OCI-LY3 (cell line): ENCODE results near the gene ATIC.

Experiments
- H2AFZ ChIP-seq: fragments of 200-600, 300-600 bp; shearing (Covaris generic); 2 replicates; pipeline ENCODE4 v1.6.0; 2014; ENCODE audit warnings: antibody characterized with exemption, low read depth, low read length
- H3K27ac ChIP-seq: fragments of 200-600, 300-600 bp; sonication (generic); 2 replicates; pipeline ENCODE4 v1.5.1; 2014; ENCODE audit warnings: mild to moderate bottlenecking, low read length, moderate library complexity, mixed read lengths
- H3K27me3 ChIP-seq: fragments of 200-600, 300-600 bp; sonication (generic); 2 replicates; pipeline ENCODE4 v1.6.1; 2014; ENCODE audit warnings: low read depth, low read length, mixed read lengths
- H3K36me3 ChIP-seq: fragments of 200-600, 300-600 bp; sonication (generic); replicated peaks from 2 replicates; pipeline ENCODE3; 2014; ENCODE audit warnings: low read depth, low read length, mixed read lengths
- H3K4me1 ChIP-seq: fragments of 300-600, 200-600 bp; sonication (generic); 2 replicates; pipeline ENCODE4 v1.6.1; 2014; ENCODE audit warnings: low read length, mixed read lengths
- H3K4me2 ChIP-seq: fragments of 200-600, 300-600 bp; sonication (generic); 2 replicates; pipeline ENCODE4 v1.6.1; 2014; ENCODE audit warnings: low read length, mixed read lengths
- H3K4me3 ChIP-seq: fragments of 300-600, 200-600 bp; sonication (generic); 2 replicates; pipeline ENCODE4 v1.5.1; 2014; ENCODE audit warnings: antibody characterized with exemption, mild to moderate bottlenecking, low read length, moderate library complexity
- H3K79me2 ChIP-seq: fragments of 300-600, 200-600 bp; shearing (Covaris generic); 2 replicates; pipeline ENCODE4 v1.6.1; 2014; ENCODE audit warnings: mild to moderate bottlenecking, low read length, mixed read lengths
- H3K9ac ChIP-seq: fragments of 300-600, 200-600 bp; shearing (Covaris generic); 2 replicates; pipeline ENCODE4 v1.6.0; 2014; ENCODE audit warnings: mild to moderate bottlenecking, low read length, moderate library complexity
- H3K9me3 ChIP-seq: fragments of 200-600, 300-600 bp; shearing (Covaris generic); 2 replicates; pipeline ENCODE4 v1.6.1; 2014; ENCODE audit warnings: low read length, mixed read lengths; ENCODE audit not compliant: insufficient read depth
- H4K20me1 ChIP-seq: fragments of 200-600, 300-600 bp; sonication (generic); 2 replicates; pipeline ENCODE4 v1.6.1; 2016; ENCODE audit warnings: low read length, mixed read lengths; ENCODE audit not compliant: insufficient read depth
- CTCF ChIP-seq: fragments of 200-600, 300-600 bp; sonication (generic); IDR thresholded peaks from 2 replicates; pipeline ENCODE4 v1.5.1; 2014; ENCODE audit warnings: antibody characterized with exemption, low read length, low read depth
- EZH2phosphoT487 ChIP-seq: fragments of 200-600 bp; shearing (Covaris generic); IDR thresholded peaks from 2 replicates; pipeline ENCODE4 v1.6.1; 2018; ENCODE audit warnings: antibody characterized with exemption, mixed run types, low read depth

ATIC gene

DNA sequence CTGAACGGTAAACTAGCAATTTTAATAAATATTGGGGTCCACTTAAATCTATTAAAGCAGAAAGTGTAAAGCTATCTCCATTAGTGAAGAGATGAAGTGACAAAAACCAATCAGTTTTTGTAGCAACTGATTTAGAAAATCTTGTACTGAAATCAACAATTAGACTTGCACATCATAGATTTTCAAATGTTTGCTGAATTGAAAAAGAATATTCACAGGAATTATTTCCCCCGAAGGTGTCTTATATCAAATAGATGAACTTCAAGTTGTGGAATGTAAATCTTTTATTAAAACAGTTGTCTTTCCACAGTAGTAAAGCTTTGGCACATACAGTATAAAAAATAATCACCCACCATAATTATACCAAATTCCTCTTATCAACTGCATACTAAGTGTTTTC, 48.7 kb downstream of the ATIC start:
- peaks cover 17% of the 10 kb centered on the region for H3K36me3 ChIP-seq
- no peaks in the 10 kb centered on the region for H3K27me3 ChIP-seq
- H3K9me3 ChIP-seq, result no peaks in the 10 kb centered on the region
- no peak overlapping the region for H3K9ac ChIP-seq
- H3K79me2 ChIP-seq, result no peaks in the 10 kb centered on the region
- no peak overlapping the region for H3K4me3 ChIP-seq
- H3K4me2 ChIP-seq, result no peak overlapping the region
- no peak overlapping the region for H3K27ac ChIP-seq
- no peak overlapping the region for H2AFZ ChIP-seq
- peaks cover 11% of the 10 kb centered on the region for H3K4me1 ChIP-seq
- TF ChIP-seq EZH2phosphoT487, result no peak
- TF ChIP-seq CTCF, result no peak
- no peaks in the 10 kb centered on the region for H4K20me1 ChIP-seq

DNA sequence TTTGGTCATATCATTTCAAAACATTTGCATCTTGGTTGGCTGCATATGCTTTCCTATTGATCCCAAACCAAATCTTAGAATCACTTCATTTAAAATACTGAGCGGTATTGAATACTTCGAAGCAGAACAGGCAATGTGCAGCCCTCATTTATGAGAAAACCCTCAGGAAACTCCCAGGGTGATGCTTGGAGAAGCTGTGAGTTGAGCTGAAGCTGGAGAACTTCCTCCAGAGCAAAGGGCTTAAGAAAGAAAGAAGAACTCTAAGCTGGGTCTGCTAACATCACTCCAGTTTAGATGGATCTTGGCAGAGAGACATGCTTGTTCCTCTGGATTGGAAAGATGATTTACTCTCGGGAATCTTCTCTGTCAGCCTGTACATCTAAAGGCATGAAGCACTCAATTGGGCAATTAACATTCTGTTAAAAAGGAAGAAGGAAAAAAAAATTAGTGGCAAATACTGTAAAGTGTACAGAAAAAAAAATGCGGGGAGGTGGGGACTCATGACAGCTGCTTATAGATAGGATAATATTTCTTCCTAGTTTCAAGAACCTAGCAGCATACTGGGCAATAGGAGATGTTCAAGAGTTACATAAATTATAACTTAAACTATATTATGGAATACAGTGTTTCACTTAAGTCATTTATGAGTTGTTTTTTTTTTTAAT, 49.5 kb downstream of the ATIC start:
- Histone ChIP-seq H2AFZ (no peak overlapping the region), H3K9ac (no peak overlapping the region), H3K27ac (no peak overlapping the region), H3K4me3 (no peak overlapping the region), H3K27me3 (no peaks in the 10 kb centered on the region), H3K4me2 (no peak overlapping the region), H3K36me3 (peaks cover 17% of the 10 kb centered on the region), H3K4me1 (peaks cover 11% of the 10 kb centered on the region), H3K79me2 (no peaks in the 10 kb centered on the region), H3K9me3 (no peaks in the 10 kb centered on the region), H4K20me1 (no peaks in the 10 kb centered on the region)
- no peak for TF ChIP-seq EZH2phosphoT487
- no peak for TF ChIP-seq CTCF

DNA sequence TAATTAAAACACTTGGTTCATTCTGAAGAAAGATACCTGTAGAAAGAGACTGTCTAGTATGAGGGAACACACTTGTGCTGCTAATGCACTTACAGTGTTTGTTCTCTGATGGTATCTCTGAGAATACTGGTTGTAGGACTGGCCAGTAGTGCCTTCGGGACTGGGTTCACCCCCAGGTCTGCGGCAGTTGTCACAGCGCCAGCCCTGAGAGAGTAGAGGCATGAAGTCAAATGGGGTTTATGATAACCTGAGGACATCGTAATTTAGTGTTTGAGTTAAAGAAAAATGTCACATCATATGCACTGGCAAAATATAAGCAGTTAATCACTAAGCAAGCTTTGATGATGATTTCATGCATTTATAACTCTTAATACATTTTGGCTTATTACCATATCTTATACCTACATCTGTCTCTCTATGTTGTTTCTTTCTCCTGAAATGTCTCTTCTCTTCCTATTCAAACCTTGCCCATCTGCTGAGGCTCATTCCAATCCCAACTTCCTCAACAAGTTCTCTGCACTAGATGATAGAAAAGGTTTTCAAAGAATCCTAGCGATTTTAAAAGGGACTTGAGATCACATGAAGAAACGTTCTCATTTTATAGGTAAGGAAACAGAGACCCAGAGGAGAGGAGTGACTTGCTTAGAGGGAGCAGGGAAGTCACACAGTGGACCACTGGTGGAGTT, 50.2 kb downstream of the ATIC start:
- Histone ChIP-seq H3K4me3 (no peak overlapping the region), H3K4me2 (no peak overlapping the region), H2AFZ (no peak overlapping the region), H3K79me2 (no peaks in the 10 kb centered on the region), H4K20me1 (no peaks in the 10 kb centered on the region), H3K9ac (no peak overlapping the region), H3K9me3 (no peaks in the 10 kb centered on the region), H3K4me1 (peaks cover 11% of the 10 kb centered on the region), H3K27me3 (no peaks in the 10 kb centered on the region), H3K36me3 (peaks cover 16% of the 10 kb centered on the region), H3K27ac (no peak overlapping the region)
- no peak for TF ChIP-seq CTCF
- no peak for TF ChIP-seq EZH2phosphoT487

DNA sequence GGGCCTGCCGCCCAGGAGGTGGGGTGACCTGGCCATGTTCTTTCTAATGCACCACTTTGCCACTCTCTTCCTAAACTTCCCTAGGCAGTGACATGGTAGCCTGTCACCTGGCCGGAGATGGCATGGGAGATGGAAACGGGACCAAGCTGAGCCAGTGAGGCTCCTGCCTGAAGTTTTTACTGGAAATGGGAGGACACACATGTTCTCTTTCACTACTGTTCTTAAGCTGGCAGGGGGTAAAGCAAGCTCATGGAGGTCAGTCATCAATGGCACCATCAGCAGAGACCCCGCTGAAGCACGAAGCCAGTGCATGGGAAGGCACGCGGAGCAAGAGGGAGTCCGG, 50.7 kb downstream of the ATIC start:
- Histone ChIP-seq H3K9me3 (no peaks in the 10 kb centered on the region), H4K20me1 (no peaks in the 10 kb centered on the region), H3K27me3 (no peaks in the 10 kb centered on the region), H3K4me3 (no peak overlapping the region), H2AFZ (no peak overlapping the region), H3K4me1 (peaks cover 11% of the 10 kb centered on the region), H3K9ac (no peak overlapping the region), H3K79me2 (no peaks in the 10 kb centered on the region), H3K4me2 (no peak overlapping the region), H3K36me3 (peaks cover 15% of the 10 kb centered on the region), H3K27ac (no peak overlapping the region)
- TF ChIP-seq CTCF, result no peak
